T-helper 1 cell (primary cell): Measurements from ENCODE around the gene ZNF775.

ENCODE experiments used
- DNase-seq, 5 donors: peaks; one replicate each; pipeline ENCODE4 v3.0.0-alpha.2; 2012 to 2020

ZNF775 gene

DNA sequence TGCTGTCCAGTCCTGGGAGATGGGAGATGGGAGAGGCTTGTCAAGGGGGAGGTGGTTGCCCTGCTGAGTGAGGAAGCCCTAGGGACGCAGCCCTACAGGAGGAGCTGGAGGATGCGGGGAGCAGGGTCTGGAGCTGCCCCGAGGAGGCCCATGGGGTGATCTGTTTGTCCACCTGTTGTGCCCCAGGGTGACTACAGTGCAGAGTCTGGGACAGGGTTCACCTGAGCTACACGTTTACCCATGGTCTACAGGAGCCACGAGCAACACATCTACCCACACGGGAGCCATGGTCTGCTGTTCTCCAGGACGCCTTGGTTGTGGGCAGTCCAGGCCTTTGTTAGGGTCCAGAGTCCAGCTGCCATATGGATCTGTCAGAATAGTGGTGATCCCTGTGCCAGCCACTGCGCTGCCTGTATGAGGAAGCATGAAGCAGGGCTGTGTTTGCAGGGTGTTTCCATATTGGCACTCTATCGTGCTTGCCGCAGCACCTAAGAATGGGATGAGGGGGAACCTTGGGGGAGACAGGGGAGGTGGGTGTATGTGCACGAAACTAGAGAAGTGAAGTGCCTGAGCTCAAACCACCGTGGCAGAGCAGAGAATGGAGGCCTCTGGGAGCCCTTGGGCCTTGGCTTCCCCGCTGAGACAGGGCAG is 23.7 kb downstream of the ZNF775 start:
- DNase-seq, result no peak

DNA sequence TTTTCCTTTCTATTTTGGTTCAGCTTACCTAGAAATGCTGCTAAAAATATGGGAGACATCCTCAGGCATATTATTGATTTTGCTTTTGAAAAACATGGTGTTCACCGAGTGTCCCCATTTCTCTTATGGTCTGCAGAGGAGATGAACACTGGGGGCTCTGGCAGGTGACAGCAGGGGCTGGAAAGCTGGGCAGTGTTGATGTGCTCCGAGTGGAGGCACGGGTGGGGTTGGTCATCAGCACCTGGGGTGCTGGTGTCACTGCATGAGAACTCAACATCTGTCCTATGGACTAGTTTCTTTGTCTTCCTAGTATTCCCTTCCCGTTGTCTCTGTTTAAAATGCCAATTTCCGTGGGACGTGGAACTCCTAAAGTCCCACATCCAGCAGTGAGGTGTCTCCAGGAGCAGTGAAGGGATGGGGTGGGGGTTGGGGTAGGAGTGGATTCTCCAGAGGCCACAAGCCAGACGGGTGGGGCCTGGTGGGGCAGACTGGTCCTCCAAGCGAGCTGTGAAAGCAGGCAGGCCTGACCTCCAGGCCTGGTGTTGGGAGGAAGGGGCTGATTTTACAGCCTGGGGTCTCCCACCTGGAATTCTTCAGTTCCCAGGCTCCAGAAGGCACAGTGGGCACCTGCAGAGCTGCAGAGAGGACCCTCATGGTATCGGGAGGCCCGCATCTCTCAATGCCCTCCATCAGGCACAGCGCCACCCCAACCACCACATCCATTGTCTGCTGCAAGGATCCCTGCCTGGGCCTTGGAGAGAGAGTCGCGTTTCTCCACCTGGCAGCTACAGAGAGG is 24.4 kb downstream of the ZNF775 start:
- DNase-seq, result no peak

DNA sequence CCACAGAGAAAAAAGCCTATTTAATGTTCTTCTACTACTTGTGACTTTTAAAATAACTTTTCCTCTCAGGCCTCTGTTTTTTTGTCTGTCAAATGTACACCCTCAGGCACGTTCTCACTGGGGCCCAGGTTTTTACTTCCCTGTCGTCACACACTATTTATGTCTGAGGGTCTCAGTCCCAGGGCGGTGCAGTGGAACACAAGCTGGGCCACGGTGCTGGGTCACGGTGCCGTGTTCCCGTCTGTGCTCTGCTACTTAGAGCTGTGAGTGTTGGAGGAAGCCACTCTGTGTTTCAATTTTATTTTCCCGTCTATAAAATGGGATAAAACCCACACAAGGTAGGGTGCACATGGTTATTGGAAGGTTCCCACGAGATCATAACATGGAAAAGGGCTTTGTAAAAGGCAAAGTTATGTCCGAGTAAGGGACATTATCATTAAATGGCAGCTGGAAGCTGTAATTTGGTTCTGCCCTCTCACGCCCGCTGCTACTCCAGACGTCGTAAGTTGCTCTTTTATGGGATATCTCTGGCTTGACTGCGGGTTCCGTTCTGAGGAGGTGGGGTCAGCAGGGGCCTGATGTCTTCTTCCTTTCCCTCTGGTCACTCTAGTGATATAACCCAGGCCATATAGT is 25.2 kb downstream of the ZNF775 start:
- peak in 1 of 5 donors; percentile 9 for DNase-seq

DNA sequence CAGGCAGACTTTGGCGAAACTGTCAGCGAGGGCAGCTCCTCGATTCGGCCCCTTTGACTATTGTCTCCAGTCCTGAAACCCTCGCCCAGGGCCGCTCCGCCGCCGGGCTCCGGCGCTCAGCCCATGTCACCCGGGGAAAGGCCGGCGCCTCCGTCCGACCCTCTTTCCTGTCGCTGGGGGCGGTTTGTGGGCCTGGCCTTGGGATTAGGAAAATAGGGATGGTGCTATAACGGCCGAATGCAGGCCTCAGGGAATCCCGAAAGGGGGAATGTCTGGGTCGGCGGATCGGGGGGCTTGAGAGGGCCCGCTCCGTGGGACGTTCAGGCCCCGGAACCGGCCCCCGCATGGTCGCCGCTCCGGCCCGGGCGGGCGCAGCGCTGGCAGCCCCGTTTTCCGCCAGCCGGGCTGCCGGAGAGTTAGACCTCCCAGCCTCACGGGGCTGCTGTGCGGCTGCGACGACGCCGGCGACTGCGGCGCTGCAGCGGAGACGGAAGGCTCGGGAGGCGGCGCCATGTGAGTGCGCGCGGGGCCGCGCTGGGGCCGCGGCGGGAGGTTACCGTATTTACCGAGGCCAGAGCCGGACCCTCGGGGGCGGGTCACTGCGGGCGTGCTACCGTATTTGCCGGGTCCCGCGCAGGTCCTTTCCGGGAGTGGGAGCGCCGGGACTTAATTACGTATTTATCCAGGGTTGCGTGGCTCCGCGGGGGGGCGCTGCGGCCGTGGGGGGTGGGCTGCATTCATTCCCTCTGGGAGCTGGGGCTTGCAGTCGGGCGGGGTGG is 25.9 kb downstream of the ZNF775 start:
- DNase-seq, result peak; percentile 57 to 90 (median 63)

- DNase-seq, result no peak
These were observed 26.6 kb downstream of the ZNF775 start for GRCh38 chr7:150405584-150406311.

DNA sequence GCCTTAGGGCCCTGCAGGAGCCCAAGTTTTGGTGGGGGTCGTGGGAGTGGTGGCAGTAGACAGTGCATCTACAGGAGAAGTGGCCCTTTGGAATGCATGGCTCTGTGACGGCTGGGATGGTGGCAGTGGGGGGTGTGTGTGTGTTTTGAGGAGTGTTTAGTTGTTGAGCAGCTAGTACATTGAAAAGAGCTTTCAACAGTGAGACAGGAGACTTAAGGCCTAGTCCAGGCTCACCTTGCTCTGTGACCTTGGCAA is 27.1 kb downstream of the ZNF775 start:
- DNase-seq, result peak in 1 of 5 donors; percentile 18

DNA sequence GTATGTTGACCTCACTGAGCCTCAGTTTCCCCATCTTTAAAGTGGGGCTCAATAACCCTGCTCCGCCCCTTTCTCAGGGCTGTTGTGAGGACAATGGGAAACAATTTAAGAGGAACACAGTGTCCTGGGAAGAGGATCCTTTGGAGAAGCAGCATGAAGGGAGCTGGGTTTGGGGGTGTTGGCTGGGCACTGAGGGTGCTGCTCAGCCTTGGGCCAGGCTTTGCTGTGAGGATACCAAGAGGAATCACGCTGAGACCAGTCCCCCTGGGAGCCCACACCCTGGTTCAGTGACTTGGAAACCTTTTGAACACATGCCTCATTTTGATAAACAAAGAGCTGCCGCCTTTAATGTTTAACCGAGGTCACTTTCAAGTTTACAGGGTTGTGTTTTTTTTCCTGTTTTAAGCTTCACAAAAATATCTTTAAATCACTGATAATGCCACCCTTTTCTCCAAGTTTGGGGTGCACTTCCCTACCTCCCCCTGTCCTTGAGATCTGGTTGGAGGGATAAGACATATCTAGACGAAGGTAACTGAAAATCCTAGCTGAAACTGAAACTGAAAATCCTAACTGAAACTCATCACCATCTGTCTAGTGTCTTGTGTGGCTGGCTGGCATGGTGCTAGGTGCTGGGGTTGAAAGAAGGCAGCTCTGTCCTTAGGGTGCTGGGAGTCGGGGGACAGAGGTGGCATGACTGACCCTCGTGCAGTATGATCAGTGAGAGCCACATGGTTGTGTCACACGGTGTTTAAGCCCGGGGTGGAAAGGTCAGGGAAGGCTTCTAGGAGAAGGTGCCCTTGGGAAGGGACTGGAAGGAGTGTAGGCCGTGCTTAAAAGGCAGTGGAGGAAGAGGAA is 27.7 kb downstream of the ZNF775 start:
- DNase-seq, result peak in 1 of 5 donors; percentile 76

DNA sequence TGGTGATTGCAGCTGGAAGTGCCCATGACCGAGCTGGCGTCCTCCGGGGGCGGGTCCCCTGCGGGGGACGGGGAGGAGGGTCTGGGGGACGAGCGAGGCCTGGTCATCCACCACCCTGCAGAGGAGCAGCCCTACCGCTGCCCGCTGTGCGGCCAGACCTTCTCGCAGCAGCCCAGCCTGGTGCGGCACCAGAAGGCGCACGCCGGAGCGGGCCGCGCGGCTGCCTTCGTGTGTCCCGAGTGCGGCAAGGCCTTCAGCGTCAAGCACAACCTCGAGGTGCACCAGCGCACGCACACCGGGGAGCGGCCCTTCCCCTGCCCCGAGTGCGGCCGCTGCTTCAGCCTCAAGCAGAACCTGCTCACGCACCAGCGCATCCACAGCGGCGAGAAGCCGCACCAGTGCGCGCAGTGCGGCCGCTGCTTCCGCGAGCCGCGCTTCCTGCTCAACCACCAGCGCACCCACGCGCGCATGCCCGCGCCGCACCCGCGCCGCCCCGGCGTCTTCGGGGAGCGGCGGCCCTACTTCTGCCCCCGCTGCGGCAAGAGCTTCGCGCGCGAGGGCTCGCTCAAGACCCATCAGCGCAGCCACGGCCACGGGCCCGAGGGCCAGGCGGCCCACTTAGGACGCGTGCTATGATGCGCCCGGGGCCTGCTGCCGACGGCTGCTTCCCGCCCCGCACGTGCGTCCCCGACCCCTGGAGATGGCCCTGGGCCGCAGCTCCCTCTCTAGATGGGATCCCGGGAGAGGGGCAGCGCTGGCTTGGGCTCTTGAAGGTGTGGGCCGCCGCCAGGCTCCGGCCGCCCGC is 28.7 kb downstream of the ZNF775 start:
- no peak for DNase-seq

DNA sequence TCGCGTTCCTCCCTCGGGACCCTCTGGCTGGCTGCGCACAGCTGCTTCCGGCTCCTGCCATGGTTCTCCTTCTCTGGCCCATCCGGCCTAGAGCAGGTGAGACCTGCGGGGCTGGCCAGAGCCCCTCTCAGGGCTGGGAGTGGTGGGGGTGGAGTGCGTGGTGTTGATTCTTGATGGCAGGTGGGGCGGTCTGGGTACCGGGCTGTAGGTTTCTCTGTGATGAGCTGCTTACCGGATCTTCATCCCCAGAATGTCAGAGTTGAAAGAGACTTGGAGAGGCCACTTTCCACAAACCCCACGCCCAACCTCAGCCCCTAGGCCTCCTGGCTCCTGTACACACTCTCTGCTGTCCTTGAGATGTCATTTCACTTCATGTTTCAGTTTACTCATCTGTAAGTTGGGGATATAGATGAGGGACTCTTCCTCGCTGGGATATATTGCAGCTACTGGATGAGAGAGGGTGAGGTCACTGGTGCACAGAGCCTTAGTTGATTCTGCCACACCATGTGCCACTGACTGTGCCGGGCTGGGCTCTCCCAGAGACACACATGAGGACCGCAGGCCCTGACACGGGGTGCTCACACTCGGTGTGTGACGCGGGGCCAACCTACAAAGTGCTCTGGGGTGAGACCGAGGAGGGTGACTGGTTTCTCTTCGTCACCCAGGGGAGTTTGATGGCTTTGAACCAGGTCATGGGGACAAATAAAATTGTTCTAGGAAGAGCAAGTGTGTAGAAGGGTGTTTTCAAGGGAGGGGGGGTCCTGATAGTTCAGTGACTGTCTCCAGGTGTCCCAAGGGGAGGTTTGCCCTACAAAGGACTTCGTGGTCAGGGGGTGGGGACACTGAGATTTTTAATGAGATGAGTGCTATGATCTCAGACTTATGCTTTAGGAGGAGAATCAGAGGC is 29.5 kb downstream of the ZNF775 start:
- no peak for DNase-seq

DNA sequence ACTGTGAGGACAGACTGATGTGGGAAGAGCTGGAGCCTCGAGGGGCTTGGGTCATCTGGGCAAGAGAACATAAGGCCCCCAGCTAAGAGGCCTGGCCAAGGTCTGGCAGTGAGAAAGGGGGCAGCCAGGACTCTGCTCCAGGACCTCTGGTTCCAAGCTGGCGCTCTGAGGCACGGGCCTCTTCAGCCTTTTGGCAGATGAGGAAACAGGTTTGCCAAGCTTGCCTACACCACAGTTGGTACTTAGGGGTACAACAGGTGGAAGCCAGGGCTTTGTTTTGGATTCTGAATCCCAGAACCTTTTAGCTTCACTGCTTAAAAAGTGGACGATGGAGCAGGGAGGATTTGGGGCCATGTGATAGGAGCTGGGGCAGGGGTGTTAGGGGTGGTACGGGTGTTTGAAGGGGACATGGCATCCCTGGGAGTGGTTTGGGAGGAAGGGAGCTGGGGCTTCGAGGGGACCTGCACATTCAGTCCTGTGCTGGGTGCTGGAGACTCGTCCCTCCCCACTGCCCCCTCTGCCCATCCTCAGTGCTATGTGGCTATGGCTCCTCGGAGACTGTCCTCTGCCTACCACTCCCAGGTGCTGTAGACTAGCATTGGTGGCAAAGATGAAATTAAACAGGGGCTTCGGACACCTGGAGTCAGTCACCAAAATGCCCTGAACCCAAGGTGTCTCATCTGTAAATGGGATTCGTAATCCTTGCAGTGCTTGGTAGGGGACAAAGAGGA is 30.3 kb downstream of the ZNF775 start:
- DNase-seq, result no peak

GRCh38 chr7:150410131-150410530 is 31.0 kb downstream of the ZNF775 start:
- no peak for DNase-seq

DNA sequence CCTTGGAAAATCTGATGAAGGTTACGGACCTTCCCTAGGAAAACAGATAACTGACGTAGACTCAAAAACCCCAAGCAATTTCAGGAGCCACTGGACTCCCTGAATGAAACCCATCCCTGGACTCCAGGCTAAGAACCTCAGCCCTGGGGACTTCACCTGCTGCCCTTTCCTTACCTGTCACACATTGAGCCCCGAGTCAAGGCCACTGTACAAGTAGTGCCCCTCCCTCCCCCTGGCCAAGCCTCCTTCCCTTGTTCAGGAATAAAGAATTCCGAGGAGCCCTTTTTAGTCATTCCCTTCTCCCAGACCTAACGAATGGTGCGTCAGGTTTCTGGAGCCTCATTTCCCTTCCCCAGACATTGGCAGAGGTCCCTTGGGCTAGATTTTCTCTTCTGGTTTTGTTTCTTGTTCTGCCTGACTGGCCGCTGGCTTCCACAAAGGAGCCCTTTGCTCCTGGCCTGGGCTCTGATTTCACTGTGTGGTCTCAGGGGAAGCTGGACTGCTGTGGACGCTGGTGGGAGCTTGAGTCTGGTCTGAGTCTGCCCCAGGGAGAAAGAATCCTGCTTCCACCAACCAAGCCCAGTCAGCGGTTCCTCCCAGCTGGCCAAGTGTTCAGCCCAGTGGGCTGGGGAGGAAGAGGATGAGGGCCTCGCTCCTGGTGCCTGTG is 31.7 kb downstream of the ZNF775 start:
- DNase-seq, result no peak

DNA sequence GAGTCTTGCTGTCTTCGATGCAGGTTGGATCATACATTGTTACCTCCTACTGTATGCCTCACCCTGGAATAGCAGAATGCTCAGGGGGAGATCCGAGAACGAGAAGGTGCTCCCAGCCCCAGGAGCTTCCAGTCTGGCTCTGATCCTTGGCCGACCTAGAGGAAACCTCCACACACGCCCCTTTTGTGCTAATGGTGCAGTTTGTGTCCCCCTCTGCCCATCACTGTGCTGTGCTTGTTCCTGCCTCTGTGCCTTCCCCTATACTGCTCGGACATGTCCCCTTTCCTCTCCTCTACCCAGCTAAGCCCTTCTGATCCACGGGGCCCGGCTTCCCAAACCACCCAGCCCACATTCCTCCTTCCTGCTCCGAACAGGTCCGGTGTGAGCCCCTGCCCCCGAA is 32.5 kb downstream of the ZNF775 start:
- no peak for DNase-seq

DNA sequence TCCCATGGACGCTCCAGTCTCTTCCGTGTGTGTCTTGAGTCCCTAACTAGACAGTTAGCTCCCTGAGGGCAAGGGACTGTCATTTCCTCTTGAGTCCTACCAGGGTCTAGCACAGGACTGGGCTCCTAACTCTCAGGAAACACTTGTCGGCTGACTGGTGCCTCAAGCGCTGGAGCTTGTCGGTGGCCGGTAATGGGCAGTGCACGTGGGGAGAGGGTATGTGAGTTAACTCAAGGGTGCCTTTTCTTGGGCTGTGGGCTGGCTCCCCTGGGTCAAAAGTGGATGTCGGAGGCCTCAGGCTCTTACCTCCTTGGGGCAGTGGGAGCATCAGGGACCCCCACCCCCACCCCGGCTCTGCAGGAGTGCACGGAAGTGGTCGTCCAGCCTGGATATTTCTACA is 32.9 kb downstream of the ZNF775 start:
- no peak for DNase-seq

DNA sequence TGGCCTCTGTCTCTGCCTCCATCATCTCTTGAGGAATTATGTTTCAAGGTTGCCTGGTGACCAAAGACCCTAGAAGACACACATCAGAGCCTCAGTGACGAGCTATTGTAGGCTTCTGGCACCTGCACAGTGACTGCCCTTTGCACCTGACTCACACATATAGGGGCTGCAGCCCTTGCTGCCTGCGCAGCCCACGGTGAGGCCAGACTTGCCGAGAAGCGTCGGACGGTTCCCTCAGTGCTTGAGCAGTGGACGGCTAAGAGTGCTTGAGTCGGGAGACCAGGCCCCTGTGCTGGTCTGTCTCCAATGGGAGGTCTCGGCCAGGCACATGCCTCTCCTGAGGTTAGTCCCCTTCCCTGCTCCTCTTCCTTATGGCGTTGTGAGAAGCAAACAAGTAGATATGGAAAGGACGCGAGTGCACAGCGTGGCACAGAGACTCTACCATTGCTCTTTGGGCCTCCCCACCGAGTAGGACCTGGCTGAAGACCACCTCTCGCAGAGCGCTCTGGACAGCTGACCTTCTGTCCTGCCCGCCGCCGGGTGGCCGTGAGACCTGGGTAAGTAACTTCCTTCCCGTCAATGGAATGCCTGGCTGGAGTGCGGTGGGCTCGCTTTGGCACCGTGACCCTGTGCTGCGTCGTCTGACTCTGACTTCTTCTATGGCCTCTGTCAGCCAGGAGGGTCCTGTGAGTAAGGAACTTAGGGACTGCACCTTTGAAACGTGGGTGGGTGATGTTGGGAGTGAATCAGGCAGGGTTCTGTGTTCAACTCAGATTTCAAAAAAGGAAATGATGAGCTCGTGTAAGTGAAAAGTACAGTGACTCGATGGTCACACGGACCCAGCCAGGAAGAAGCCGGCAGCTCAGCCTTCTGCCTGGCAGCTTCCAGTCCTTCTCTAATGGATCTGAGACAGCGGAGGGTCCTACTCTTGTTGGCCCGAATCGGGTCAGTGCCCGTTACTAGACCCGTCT is 33.7 kb downstream of the ZNF775 start:
- DNase-seq, result no peak

GRCh38 chr7:150413640-150414081 is 34.5 kb downstream of the ZNF775 start:
- no peak for DNase-seq
